Amygdala (tissue), 56 donors: ENCODE data around the gene SELENOP.
"Not testable (repeated sequence)": the region's sequence is repeated elsewhere in the genome, so short reads cannot be mapped to it uniquely, and the experiment has no call there.

Source experiments
- DNase-seq, 56 donors: peaks; one replicate each; lab custom pipeline; 2025; lab: John Stamatoyannopoulos, UW

The SELENOP gene

GRCh38 chr5:42811591-42812446 lies at the start of gene SELENOP:
Gene SELENOP (minus strand): TSS chr5:42811892. CDS start chr5:42808353, 3,539 bp downstream.
- peak in 41 of 56 donors; percentile 2 to 76 (median 33) for DNase-seq

GRCh38 chr5:42858687-42859086 lies 47.0 kb upstream of the SELENOP start:
- DNase-seq: peak in 42 of 56 donors; percentile 8 to 84 (median 48)

- DNase-seq: peak in 37 of 56 donors; percentile 6 to 79 (median 30)
These were observed 46.4 kb upstream of the SELENOP start for GRCh38 chr5:42858031-42858643.

GRCh38 chr5:42855811-42856210 lies 44.1 kb upstream of the SELENOP start:
- no peak for DNase-seq

- DNase-seq: no peak
These were observed 43.7 kb upstream of the SELENOP start for GRCh38 chr5:42855386-42855785.

GRCh38 chr5:42854795-42855194 lies 43.1 kb upstream of the SELENOP start:
- no peak for DNase-seq

- DNase-seq: no peak
These were observed 41.1 kb upstream of the SELENOP start for GRCh38 chr5:42852826-42853225.

- no peak for DNase-seq
These were observed 39.8 kb upstream of the SELENOP start for GRCh38 chr5:42851481-42851880.

- no peak for DNase-seq
These were observed 36.9 kb upstream of the SELENOP start for GRCh38 chr5:42848545-42848944.

GRCh38 chr5:42844408-42844807 lies 32.7 kb upstream of the SELENOP start:
- not testable (repeated sequence) for DNase-seq

GRCh38 chr5:42843675-42844292 lies 32.1 kb upstream of the SELENOP start:
- DNase-seq: no peak

GRCh38 chr5:42842921-42843641 lies 31.4 kb upstream of the SELENOP start:
- no peak for DNase-seq

- DNase-seq: no peak
These were observed 29.3 kb upstream of the SELENOP start for GRCh38 chr5:42840842-42841567.

- DNase-seq: peak in 1 of 56 donors; percentile 1
These were observed 28.6 kb upstream of the SELENOP start for GRCh38 chr5:42840269-42840668.

- DNase-seq: no peak
These were observed 27.5 kb upstream of the SELENOP start for GRCh38 chr5:42839196-42839595.

GRCh38 chr5:42837601-42838000 lies 25.9 kb upstream of the SELENOP start:
- no peak for DNase-seq

- DNase-seq: no peak
These were observed 24.5 kb upstream of the SELENOP start for GRCh38 chr5:42836070-42836769.

- DNase-seq: no peak
These were observed 20.4 kb upstream of the SELENOP start for GRCh38 chr5:42832060-42832459.

- no peak for DNase-seq
These were observed 19.2 kb upstream of the SELENOP start for GRCh38 chr5:42830924-42831323.
